CD14-positive monocyte (primary cell): Measurements from ENCODE around the gene CNTN5. TPM values are rescaled to one million over a fixed set of nuclear protein-coding genes. Genes with fewer than 3 reads are reported as not detected.

Source experiments
- DNase-seq, 3 donors: peaks; one replicate each; pipeline ENCODE4 v3.0.0-alpha.2; 2011 to 2022
- H2AFZ ChIP-seq: 2 replicates; pipeline ENCODE4 v1.6.0; 2012; ENCODE audit warnings: mild to moderate bottlenecking, low read depth, low read length, inconsistent platforms; ENCODE audit not compliant: insufficient read depth, poor library complexity, severe bottlenecking
- H3K27ac ChIP-seq, 2 donors: 1 replicate in 1 of 2; 2 replicates in 1 of 2; pipeline ENCODE4 v1.5.1; 2012 to 2013; ENCODE audit warnings: low read length in 2 of 2, control low read depth in 1 of 2, inconsistent platforms in 1 of 2, low read depth in 1 of 2, mild to moderate bottlenecking in 1 of 2
- H3K27me3 ChIP-seq, 2 donors: one replicate each; pipeline versions ENCODE4 v1.6.0 to v1.6.1; 2011 to 2013; ENCODE audit warnings: low read length in 2 of 2; ENCODE audit not compliant: control insufficient read depth in 2 of 2, insufficient read depth in 2 of 2
- H3K36me3 ChIP-seq, 2 donors: replicated peaks in 1 of 2; 1 replicate in 1 of 2; 2 replicates in 1 of 2; pipeline versions ENCODE4 v1.5.1 to v1.6.1; 2012 to 2013; ENCODE audit warnings: low read length in 2 of 2, control low read depth in 1 of 2, inconsistent platforms in 1 of 2, mild to moderate bottlenecking in 1 of 2; ENCODE audit not compliant: insufficient read depth in 2 of 2, control insufficient read depth in 1 of 2
- H3K4me1 ChIP-seq, 2 donors: 1 replicate in 1 of 2; 2 replicates in 1 of 2; pipeline versions ENCODE4 v1.5.1 to v1.6.1; 2012 to 2013; ENCODE audit warnings: low read length in 2 of 2, control low read depth in 1 of 2, inconsistent platforms in 1 of 2, mild to moderate bottlenecking in 1 of 2, moderate library complexity in 1 of 2; ENCODE audit not compliant: insufficient read depth in 2 of 2, control insufficient read depth in 1 of 2
- H3K4me2 ChIP-seq: replicated peaks from 2 replicates; pipeline ENCODE3; 2012; ENCODE audit warnings: low read length, moderate library complexity, mild to moderate bottlenecking; ENCODE audit not compliant: poor library complexity, severe bottlenecking; ENCODE audit errors: extremely low read depth
- H3K4me3 ChIP-seq, 3 experiments: fragments of 200-600 bp in 1 of 3; sonication (generic) in 1 of 3; replicated peaks in 1 of 3; 1 replicate in 2 of 3; 2 replicates in 1 of 3; pipeline ENCODE4 v1.5.1; 2011 to 2013; ENCODE audit warnings: low read length in 3 of 3, mild to moderate bottlenecking in 3 of 3, control low read depth in 2 of 3, low read depth in 2 of 3, inconsistent platforms in 1 of 3, moderate library complexity in 1 of 3
- H3K79me2 ChIP-seq: 2 replicates; pipeline ENCODE4 v1.6.0; 2012; ENCODE audit warnings: mild to moderate bottlenecking, control low read depth, inconsistent platforms, low read length, moderate library complexity; ENCODE audit not compliant: insufficient read depth
- H3K9ac ChIP-seq: 2 replicates; pipeline ENCODE4 v1.6.0; 2017; ENCODE audit warnings: low read length, mild to moderate bottlenecking; ENCODE audit not compliant: insufficient read depth, poor library complexity, severe bottlenecking
- H3K9me3 ChIP-seq, 2 donors: replicated peaks in 1 of 2; 1 replicate in 1 of 2; 2 replicates in 1 of 2; pipeline versions ENCODE4 v1.5.1 to v1.6.1; 2012 to 2013; ENCODE audit warnings: low read length in 2 of 2, control low read depth in 1 of 2; ENCODE audit not compliant: control insufficient read depth in 1 of 2, insufficient read depth in 1 of 2
- H4K20me1 ChIP-seq: 2 replicates; pipeline ENCODE4 v1.6.0; 2012; ENCODE audit warnings: mild to moderate bottlenecking, low read length, control low read depth, moderate library complexity; ENCODE audit not compliant: insufficient read depth
- H3K27ac Mint-ChIP-seq, 7 donors: one replicate each; pipeline ENCODE4 v1.8.0; 2020; ENCODE audit warnings: mild to moderate bottlenecking in 7 of 7, mixed read lengths in 7 of 7, moderate library complexity in 6 of 7, inconsistent platforms in 2 of 7
- H3K27me3 Mint-ChIP-seq, 3 donors: one replicate each; pipeline ENCODE4 v1.8.0; 2021 to 2022; ENCODE audit warnings: low read depth in 3 of 3, mild to moderate bottlenecking in 3 of 3, mixed read lengths in 3 of 3, moderate library complexity in 3 of 3, inconsistent platforms in 1 of 3
- H3K36me3 Mint-ChIP-seq, 2 donors: one replicate each; pipeline ENCODE4 v1.8.0; 2020; ENCODE audit warnings: mixed read lengths in 2 of 2, inconsistent platforms in 1 of 2, mild to moderate bottlenecking in 1 of 2
- H3K4me1 Mint-ChIP-seq: one replicate; pipeline ENCODE4 v1.8.0; 2020; ENCODE audit warnings: mild to moderate bottlenecking, mixed read lengths
- H3K4me3 Mint-ChIP-seq, 2 donors: one replicate each; pipeline ENCODE4 v1.8.0; 2020; ENCODE audit warnings: mild to moderate bottlenecking in 2 of 2, mixed read lengths in 2 of 2, moderate library complexity in 1 of 2
- H3K9me3 Mint-ChIP-seq, 7 donors: one replicate each; pipeline ENCODE4 v1.8.0; 2020 to 2022; ENCODE audit warnings: mixed read lengths in 7 of 7, mild to moderate bottlenecking in 6 of 7, moderate library complexity in 6 of 7, inconsistent platforms in 2 of 7
- WGBS: methylation state at CpG from one replicate; pipeline ENCODE4 v1.1.5; 2013; ENCODE audit warnings: missing lambda C conversion rate; ENCODE audit not compliant: insufficient coverage; 5-methylcytosine and 5-hydroxymethylcytosine counted together
- intact Hi-C, 2 donors: fragments of 100-400 bp; cut with micrococcal nuclease; formaldehyde crosslinking; loops; one replicate each; pipeline versions ENCODE4 v1.15.0 to v1.15.1; 2023
- polyA plus RNA-seq, 3 donors: library from polyadenylated mRNA; depleted of rRNA in 1 of 3; unstranded in 2 of 3; stranded (reverse) in 1 of 3; fragments of 300-500 nt in 2 of 3; fragments of >200 nt in 1 of 3; fragmentation: Illumina TruSeq in 2 of 3; gene quantifications; 1 replicate in 2 of 3; 2 replicates in 1 of 3; pipeline ENCODE4 v1.2.3, GENCODE V29; 2012 to 2021
- TF ChIP-seq, protein P1 (sequence below): fragments of 200-600 bp; IDR thresholded peaks from one replicate; pipeline ENCODE4 v1.8.0; 2022; ENCODE audit warnings: antibody characterized with exemption, mild to moderate bottlenecking

The CNTN5 gene
- polyA plus RNA-seq, 3 donors: not detected

DNA sequence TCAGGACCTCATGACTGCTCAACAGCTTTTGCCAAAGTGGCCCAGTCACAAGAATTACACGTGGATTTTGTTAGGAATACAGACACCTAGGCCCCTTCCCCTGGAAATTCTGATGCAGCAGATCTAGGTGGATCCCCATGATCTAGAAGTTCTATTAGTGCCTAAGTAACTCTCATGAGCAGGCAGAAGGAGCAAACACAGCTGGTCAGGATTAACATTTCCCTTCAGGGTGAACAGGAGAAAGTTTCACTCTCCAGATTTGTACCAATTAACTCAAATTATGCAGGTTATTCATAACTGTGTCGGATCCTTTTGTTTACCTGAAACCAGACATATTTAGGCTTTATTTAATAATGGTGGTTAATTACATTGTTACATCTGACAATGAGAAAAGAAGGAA lies 1072.9 kb downstream of the CNTN5 start:
- H3K27me3 Mint-ChIP-seq: no peaks in the 10 kb centered on the region
- intact Hi-C loops: no loop called here

DNA sequence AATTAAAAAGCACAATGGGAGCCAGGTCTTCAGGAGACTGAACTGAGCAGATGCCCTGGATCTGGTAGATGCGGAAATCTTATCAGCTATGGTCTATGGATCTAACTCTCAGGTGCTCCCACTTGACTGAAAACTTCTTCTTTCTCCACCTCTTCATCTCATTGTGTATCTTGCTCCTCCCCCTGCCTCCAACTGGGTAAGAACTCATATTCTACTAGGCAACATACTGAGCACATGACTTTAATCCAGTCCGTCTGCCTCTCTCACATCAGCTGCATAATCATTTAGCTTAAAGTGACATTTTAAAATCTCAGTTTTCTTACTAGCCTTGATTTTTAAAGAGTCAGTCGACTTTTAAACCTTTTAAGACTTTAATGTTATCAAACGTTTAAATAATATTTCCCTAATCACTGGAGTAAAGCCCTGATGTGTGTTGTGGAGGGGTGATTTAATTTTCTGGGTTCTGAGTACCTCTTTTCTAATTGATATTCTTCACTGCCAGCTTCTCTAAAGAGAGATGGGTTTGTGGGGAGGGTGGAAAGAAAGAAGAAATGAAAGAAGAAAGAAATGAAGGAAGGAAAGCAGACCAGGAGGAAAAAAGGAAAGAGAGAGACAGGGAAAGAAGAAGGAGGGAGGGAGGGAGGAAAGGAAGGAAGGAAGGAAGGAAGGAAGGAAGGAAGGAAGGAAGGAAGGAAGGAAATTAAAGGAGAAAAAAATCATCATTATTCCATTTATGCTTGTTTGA lies 1073.5 kb downstream of the CNTN5 start:
- H2AFZ ChIP-seq: no peak overlapping the region
- WGBS: 92% methylated on average over 2 of the region's 4 CpGs
- Mint-ChIP-seq H3K4me3 (no peak overlapping the region), H3K27ac (no peak overlapping the region), H3K36me3 (no peaks in the 10 kb centered on the region), H3K27me3 (no peaks in the 10 kb centered on the region), H3K4me1 (no peaks in the 10 kb centered on the region), H3K9me3 (peaks cover 0 to 12% (median 4%) of the 10 kb centered on the region in 7 donors)
- no peaks in the 10 kb centered on the region for H3K79me2 ChIP-seq
- no peaks in the 10 kb centered on the region for H3K27me3 ChIP-seq
- H4K20me1 ChIP-seq: no peaks in the 10 kb centered on the region
- peaks cover 13 to 15% of the 10 kb centered on the region in 2 donors for H3K9me3 ChIP-seq
- DNase-seq: no peak
- H3K4me1 ChIP-seq: no peaks in the 10 kb centered on the region
- H3K4me2 ChIP-seq: no peak overlapping the region
- no peaks in the 10 kb centered on the region for H3K36me3 ChIP-seq
- H3K27ac ChIP-seq: no peak overlapping the region
- H3K4me3 ChIP-seq: no peak overlapping the region
- H3K9ac ChIP-seq: no peak overlapping the region
- TF ChIP-seq, protein P1, sequence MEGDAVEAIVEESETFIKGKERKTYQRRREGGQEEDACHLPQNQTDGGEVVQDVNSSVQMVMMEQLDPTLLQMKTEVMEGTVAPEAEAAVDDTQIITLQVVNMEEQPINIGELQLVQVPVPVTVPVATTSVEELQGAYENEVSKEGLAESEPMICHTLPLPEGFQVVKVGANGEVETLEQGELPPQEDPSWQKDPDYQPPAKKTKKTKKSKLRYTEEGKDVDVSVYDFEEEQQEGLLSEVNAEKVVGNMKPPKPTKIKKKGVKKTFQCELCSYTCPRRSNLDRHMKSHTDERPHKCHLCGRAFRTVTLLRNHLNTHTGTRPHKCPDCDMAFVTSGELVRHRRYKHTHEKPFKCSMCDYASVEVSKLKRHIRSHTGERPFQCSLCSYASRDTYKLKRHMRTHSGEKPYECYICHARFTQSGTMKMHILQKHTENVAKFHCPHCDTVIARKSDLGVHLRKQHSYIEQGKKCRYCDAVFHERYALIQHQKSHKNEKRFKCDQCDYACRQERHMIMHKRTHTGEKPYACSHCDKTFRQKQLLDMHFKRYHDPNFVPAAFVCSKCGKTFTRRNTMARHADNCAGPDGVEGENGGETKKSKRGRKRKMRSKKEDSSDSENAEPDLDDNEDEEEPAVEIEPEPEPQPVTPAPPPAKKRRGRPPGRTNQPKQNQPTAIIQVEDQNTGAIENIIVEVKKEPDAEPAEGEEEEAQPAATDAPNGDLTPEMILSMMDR: no peak
- intact Hi-C loops: no loop called here

More for the DNA sequence above, 1072.9 kb downstream of the CNTN5 start:
- Histone ChIP-seq H3K9me3 (peaks cover 13 to 15% of the 10 kb centered on the region in 2 donors), H3K36me3 (no peaks in the 10 kb centered on the region), H3K27me3 (no peaks in the 10 kb centered on the region), H3K79me2 (no peaks in the 10 kb centered on the region), H3K4me3 (no peak overlapping the region), H4K20me1 (no peaks in the 10 kb centered on the region), H3K4me2 (no peak overlapping the region), H3K27ac (no peak overlapping the region), H3K9ac (no peak overlapping the region), H2AFZ (no peak overlapping the region), H3K4me1 (no peaks in the 10 kb centered on the region)
- no peak for DNase-seq
- TF ChIP-seq, protein P1: no peak
- Mint-ChIP-seq H3K36me3 (no peaks in the 10 kb centered on the region), H3K4me3 (no peak overlapping the region), H3K9me3 (peaks cover 0 to 12% (median 4%) of the 10 kb centered on the region in 7 donors), H3K27ac (no peak overlapping the region), H3K4me1 (no peaks in the 10 kb centered on the region)
- WGBS: 100% methylated on average over 1 of the region's 2 CpGs
